ES-I3 (cell line): Measurements from ENCODE around the gene STON2.
"Not testable (repeated sequence)": the region's sequence is repeated elsewhere in the genome, so short reads cannot be mapped to it uniquely, and the experiment has no call there.

Experiments
- H3K36me3 ChIP-seq: 2 replicates; pipeline ENCODE4 v1.6.1; 2013; ENCODE audit warnings: mild to moderate bottlenecking, low read length, control low read depth, moderate library complexity; ENCODE audit not compliant: insufficient read depth
- H3K4me1 ChIP-seq: 2 replicates; pipeline ENCODE4 v1.6.1; 2013; ENCODE audit warnings: mild to moderate bottlenecking, control low read depth, low read length; ENCODE audit not compliant: insufficient read depth
- H3K9ac ChIP-seq: 2 replicates; pipeline ENCODE4 v1.6.1; 2013; ENCODE audit warnings: low read depth, mild to moderate bottlenecking, low read length, moderate library complexity
- H3K9me3 ChIP-seq: 2 replicates; pipeline ENCODE4 v1.6.1; 2013; ENCODE audit warnings: mild to moderate bottlenecking, low read length, moderate library complexity; ENCODE audit not compliant: control insufficient read depth, insufficient read depth

The STON2 gene

GRCh38 chr14:81433378-81433777 is 33.3 kb upstream of the STON2 start:
- Histone ChIP-seq H3K9me3 (no peaks in the 10 kb centered on the region), H3K4me1 (peaks cover 13% of the 10 kb centered on the region), H3K9ac (no peak overlapping the region), H3K36me3 (no peaks in the 10 kb centered on the region)

GRCh38 chr14:81432219-81432661 is 32.1 kb upstream of the STON2 start:
- Histone ChIP-seq H3K9me3 (no peaks in the 10 kb centered on the region), H3K4me1 (peaks cover 23% of the 10 kb centered on the region), H3K36me3 (no peaks in the 10 kb centered on the region), H3K9ac (no peak overlapping the region)

- Histone ChIP-seq H3K9ac (no peak overlapping the region), H3K9me3 (no peaks in the 10 kb centered on the region), H3K4me1 (peaks cover 24% of the 10 kb centered on the region), H3K36me3 (no peaks in the 10 kb centered on the region)
Measured at GRCh38 chr14:81430235-81430634, 30.1 kb upstream of the STON2 start.

GRCh38 chr14:81429749-81430148 is 29.6 kb upstream of the STON2 start:
- H3K9me3 ChIP-seq, H3K36me3 ChIP-seq, H3K9ac ChIP-seq: not testable (repeated sequence)
- peaks cover 24% of the 10 kb centered on the region for H3K4me1 ChIP-seq

- Histone ChIP-seq H3K36me3 (no peaks in the 10 kb centered on the region), H3K4me1 (peaks cover 17% of the 10 kb centered on the region; the same call in 1 of the 2 replicates), H3K9ac (no peak overlapping the region), H3K9me3 (no peaks in the 10 kb centered on the region)
Measured at GRCh38 chr14:81429028-81429427, 28.9 kb upstream of the STON2 start.

- Histone ChIP-seq H3K9ac (no peak overlapping the region), H3K9me3 (no peaks in the 10 kb centered on the region), H3K4me1 (peaks cover 12% of the 10 kb centered on the region; the same call in 1 of the 2 replicates), H3K36me3 (no peaks in the 10 kb centered on the region)
Measured at GRCh38 chr14:81427348-81428058, 27.4 kb upstream of the STON2 start.

- Histone ChIP-seq H3K36me3 (no peaks in the 10 kb centered on the region; the same call in 1 of the 2 replicates), H3K9me3 (peaks cover under 1% of the 10 kb centered on the region), H3K9ac (no peak overlapping the region), H3K4me1 (peaks cover 12% of the 10 kb centered on the region; the same call in 1 of the 2 replicates)
Measured at GRCh38 chr14:81423504-81423903, 23.4 kb upstream of the STON2 start.

GRCh38 chr14:81418057-81418790 is 18.1 kb upstream of the STON2 start:
- H3K4me1 ChIP-seq: no peaks in the 10 kb centered on the region
- no peak overlapping the region for H3K9ac ChIP-seq
- no peaks in the 10 kb centered on the region; the same call in 1 of the 2 replicates for H3K36me3 ChIP-seq
- peaks cover 3% of the 10 kb centered on the region for H3K9me3 ChIP-seq

- H3K4me1 ChIP-seq: no peaks in the 10 kb centered on the region
- H3K9ac ChIP-seq: no peak overlapping the region
- no peaks in the 10 kb centered on the region for H3K36me3 ChIP-seq
- peaks cover 3% of the 10 kb centered on the region for H3K9me3 ChIP-seq
Measured at GRCh38 chr14:81416981-81417380, 16.9 kb upstream of the STON2 start.

GRCh38 chr14:81416194-81416952 is 16.2 kb upstream of the STON2 start:
- Histone ChIP-seq H3K9me3 (peaks cover 3% of the 10 kb centered on the region), H3K36me3 (no peaks in the 10 kb centered on the region), H3K9ac (no peak overlapping the region), H3K4me1 (no peaks in the 10 kb centered on the region)

- Histone ChIP-seq H3K9me3 (peaks cover 3% of the 10 kb centered on the region), H3K36me3 (no peaks in the 10 kb centered on the region), H3K9ac (no peak overlapping the region), H3K4me1 (no peaks in the 10 kb centered on the region)
Measured at GRCh38 chr14:81415781-81416180, 15.7 kb upstream of the STON2 start.

- Histone ChIP-seq H3K4me1 (no peaks in the 10 kb centered on the region), H3K9me3 (peaks cover 3% of the 10 kb centered on the region), H3K9ac (no peak overlapping the region), H3K36me3 (no peaks in the 10 kb centered on the region)
Measured at GRCh38 chr14:81414123-81414522, 14.0 kb upstream of the STON2 start.

GRCh38 chr14:81412779-81413178 is 12.7 kb upstream of the STON2 start:
- Histone ChIP-seq H3K36me3 (no peaks in the 10 kb centered on the region), H3K9me3 (no peaks in the 10 kb centered on the region), H3K4me1 (no peaks in the 10 kb centered on the region)

GRCh38 chr14:81408595-81408994 is 8.5 kb upstream of the STON2 start:
- H3K9ac ChIP-seq: no peak overlapping the region
- no peaks in the 10 kb centered on the region for H3K36me3 ChIP-seq
- no peaks in the 10 kb centered on the region for H3K4me1 ChIP-seq
- H3K9me3 ChIP-seq: no peaks in the 10 kb centered on the region; the same call in 1 of the 2 replicates

More at GRCh38 chr14:81412779-81413178, 12.7 kb upstream of the STON2 start:
- H3K9ac ChIP-seq: no peak overlapping the region
